22Rv1 (cell line): ENCODE data around the gene TNRC6A.

ENCODE experiments used
- H3K27ac ChIP-seq: fragments of 450-650 bp; 2 replicates; pipeline ENCODE4 v1.5.1; 2017
- ZFX ChIP-seq: fragments of 450-650 bp; IDR thresholded peaks from 2 replicates; pipeline ENCODE4 v1.6.1; 2017; ENCODE audit warnings: antibody characterized with exemption, borderline replicate concordance
- TF ChIP-seq, protein P1 (sequence below): fragments of 450-650 bp; IDR thresholded peaks from 2 replicates; pipeline ENCODE4 v1.5.1; 2017; ENCODE audit warnings: mild to moderate bottlenecking

Gene TNRC6A

DNA sequence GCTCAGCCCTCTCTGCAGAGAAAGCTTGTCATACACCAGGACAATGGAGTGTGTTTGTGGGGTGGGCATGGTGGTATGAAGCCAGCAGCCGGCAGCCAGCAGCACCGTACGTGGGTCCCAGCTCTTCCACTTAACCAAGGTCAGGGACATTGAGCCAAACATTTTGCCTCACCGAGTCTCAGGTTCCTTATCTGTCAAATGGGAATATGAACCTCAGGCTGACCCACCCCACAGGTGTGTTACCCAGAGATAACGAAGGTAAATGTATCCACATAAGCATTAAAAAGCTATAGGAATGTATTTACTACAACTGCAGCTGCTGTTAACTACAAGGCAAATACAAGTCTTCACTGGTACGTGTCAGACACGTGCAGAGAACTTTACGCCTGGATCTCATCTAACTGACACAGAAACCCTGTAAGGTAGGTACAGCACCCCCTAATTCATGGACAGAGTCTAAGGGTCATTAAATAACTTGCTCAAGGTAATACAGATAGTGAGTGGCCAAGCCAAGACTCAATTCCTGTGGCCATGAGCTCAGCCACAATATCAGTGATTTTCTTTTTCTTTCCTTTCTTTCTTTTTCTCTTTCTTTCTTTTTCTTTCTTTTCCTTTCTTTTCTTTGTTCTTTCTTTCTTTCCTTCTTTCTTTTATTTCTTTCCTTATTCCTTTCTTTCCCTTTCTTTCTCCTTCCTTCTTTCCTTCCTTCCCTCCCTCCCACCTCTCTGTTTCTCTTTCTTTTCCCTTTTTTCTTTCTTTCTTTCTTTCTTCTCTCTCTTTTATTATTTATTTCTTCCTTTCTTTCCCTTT is 117.3 kb downstream of the TNRC6A start:
- TF ChIP-seq ZFX: no peak
- TF ChIP-seq, protein P1, sequence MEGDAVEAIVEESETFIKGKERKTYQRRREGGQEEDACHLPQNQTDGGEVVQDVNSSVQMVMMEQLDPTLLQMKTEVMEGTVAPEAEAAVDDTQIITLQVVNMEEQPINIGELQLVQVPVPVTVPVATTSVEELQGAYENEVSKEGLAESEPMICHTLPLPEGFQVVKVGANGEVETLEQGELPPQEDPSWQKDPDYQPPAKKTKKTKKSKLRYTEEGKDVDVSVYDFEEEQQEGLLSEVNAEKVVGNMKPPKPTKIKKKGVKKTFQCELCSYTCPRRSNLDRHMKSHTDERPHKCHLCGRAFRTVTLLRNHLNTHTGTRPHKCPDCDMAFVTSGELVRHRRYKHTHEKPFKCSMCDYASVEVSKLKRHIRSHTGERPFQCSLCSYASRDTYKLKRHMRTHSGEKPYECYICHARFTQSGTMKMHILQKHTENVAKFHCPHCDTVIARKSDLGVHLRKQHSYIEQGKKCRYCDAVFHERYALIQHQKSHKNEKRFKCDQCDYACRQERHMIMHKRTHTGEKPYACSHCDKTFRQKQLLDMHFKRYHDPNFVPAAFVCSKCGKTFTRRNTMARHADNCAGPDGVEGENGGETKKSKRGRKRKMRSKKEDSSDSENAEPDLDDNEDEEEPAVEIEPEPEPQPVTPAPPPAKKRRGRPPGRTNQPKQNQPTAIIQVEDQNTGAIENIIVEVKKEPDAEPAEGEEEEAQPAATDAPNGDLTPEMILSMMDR: no peak
- no peak overlapping the region for H3K27ac ChIP-seq

DNA sequence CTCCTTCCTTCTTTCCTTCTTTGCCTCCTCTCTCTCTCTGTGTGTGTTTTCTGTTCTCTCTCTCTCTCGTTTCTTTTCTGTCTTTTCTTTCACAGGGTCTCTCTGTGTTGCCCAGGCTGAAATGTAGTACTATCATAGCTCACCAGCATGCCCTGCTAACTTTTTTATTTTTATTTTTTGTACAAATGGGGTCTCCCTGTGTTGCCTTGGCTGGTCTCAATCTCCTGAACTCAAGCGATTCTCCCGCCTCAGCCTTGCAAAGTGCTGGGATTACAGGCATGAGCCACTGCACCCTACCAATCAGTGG is 117.9 kb downstream of the TNRC6A start:
- TF ChIP-seq, protein P1: no peak
- no peak for TF ChIP-seq ZFX
- H3K27ac ChIP-seq: no peak overlapping the region

DNA sequence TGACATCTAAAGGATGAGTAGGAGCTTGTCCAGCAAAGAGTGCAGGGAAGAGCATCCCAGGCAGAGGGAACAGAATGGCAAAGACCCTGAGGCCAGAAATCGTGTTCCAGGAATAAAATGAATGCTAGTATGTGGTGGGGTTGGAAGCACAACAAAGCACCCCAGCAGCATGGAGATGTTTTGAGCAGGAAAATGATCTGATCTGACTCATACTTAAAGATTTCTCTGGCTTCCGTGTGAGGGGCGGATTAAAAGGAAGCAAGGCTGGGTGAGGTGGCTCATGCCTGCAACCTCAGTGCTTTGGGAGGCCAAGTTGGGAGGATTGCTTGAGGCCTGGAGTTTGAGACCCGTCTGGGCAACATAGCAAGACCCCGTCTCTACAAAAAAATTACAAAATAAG is 118.6 kb downstream of the TNRC6A start:
- TF ChIP-seq, protein P1: no peak
- TF ChIP-seq ZFX: no peak
- H3K27ac ChIP-seq: no peak overlapping the region

DNA sequence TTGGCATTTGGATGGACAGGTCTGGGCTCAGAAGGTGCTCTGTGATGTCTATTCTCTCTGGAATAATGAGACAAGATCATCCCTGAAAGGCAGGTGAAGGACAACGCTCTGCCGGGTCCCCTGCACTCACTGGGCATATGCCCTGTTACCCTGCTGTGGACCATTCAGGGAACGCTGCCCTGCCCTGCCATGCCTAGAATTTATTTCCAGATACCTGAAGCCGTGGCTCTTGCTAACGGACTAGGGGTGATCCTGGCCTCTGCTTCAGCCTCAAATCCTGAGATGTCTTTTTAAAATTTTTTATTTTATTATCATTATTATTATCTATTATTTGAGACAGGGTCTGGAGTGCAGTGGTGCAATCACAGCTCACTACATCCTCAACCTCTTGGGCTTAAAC is 120.2 kb downstream of the TNRC6A start:
- TF ChIP-seq, protein P1: no peak
- no peak for TF ChIP-seq ZFX
- no peak overlapping the region for H3K27ac ChIP-seq

DNA sequence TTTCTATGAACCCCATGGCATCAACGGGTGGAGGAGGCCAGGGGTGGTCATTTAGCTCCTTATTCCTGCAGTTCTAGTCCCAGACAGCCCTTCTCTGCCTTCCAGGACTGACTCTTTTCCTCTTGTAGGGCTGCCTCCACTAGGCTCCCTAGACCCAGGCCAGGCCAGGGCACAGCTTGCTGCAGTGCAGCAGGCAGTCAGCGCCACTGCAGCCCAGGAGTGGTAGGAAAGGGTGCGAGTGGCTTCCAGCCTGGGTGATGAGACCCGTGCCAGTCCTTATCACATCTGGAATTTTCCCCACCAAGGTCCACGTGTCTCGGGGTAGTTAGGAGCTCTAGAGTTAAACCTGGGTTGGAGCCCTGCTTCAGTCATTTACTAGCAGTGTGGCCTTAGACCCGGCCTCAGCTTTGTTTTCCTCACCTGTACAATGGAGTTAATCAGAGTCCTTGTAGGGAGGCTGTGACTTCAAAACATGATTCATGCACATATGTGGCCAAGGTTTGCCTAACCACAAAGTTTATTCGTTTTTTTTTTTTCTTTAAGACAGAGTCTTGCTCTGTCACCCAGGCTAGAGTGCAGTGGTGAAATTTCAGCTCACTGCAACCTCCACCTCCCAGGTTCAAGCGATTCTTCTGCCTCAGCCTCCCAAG is 121.0 kb downstream of the TNRC6A start:
- no peak overlapping the region for H3K27ac ChIP-seq

DNA sequence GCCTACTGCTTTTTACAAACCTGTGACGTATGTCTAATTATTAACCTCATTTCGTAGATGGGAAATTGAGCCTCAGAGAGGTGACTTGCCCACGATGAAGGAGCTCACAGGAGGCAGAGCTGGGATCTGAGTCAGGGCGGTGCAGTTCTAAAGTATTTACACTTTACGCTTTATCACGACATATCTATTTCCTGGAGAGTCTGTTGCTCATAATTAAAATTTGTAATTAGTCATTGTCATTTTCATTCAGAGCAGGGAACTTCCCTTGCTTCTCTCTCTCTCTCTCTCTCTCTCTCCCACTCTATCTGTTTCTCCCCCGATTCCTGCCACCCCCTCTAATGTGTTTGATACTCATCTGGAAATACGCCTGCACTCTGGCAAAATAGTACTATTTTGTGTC is 122.2 kb downstream of the TNRC6A start:
- TF ChIP-seq ZFX: no peak
- TF ChIP-seq, protein P1: no peak
- H3K27ac ChIP-seq: no peak overlapping the region

More for the DNA sequence above, 121.0 kb downstream of the TNRC6A start:
- no peak for TF ChIP-seq ZFX
- TF ChIP-seq, protein P1: no peak

DNA sequence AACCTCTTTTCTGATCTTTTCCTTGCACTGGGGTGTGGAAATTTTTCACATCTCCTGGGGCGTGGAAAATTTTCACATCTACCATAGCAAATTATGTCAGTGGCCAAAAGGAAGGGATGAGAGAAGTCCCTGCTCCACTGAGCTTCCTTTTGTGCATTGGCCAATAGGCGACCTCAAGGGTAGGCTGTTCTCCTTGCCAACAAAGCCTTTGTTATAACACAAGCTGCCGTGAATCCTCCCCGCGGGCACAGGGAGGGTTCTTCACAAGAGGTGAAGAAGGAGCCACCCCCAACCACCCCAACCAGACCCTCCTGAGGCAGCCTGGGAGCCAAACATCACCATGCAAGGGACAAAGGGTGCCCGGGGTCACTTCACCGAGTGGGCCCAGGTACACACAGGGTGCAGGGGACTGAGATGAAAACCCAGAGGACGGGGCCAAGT is 122.8 kb downstream of the TNRC6A start:
- no peak for TF ChIP-seq ZFX
- TF ChIP-seq, protein P1: no peak
- no peak overlapping the region for H3K27ac ChIP-seq
